PC-9 (cell line): ENCODE data around the gene PRF1. TPM values are rescaled to one million over a fixed set of nuclear protein-coding genes. Genes with fewer than 3 reads are reported as not detected.
"Not testable (repeated sequence)": the region's sequence is repeated elsewhere in the genome, so short reads cannot be mapped to it uniquely, and the experiment has no call there.

Experiments
- BruUV-seq: library from RNA; stranded (reverse); fragments of 400-500 nt; replicated peaks from 2 replicates; lab custom pipeline; 2021; lab: Mats Ljungman, UMichigan
- CTCF ChIA-PET: fragments of 300-600 bp; sonication (Branson Sonifier 250); formaldehyde crosslinking; loops from one replicate; lab custom pipeline; 2022; ENCODE audit warnings: antibody characterized with exemption; lab: Charles Lee
- POLR2A ChIA-PET: fragments of 300-600 bp; sonication (Branson Sonifier 250); formaldehyde crosslinking; loops from one replicate; lab custom pipeline; 2022; ENCODE audit warnings: antibody characterized with exemption; ENCODE audit not compliant: unreplicated experiment; lab: Charles Lee
- DNase-seq, 2 experiments: peaks; one replicate each; pipeline versions ENCODE4 v3.0.0 to v3.0.0-alpha.2; 2015 to 2022; ENCODE audit warnings: mixed read lengths in 1 of 2
- H2AFZ ChIP-seq: fragments of 200-600 bp; sonication (generic); 2 replicates; pipeline ENCODE4 v1.8.1; 2017; ENCODE audit warnings: antibody characterized with exemption
- H3F3A ChIP-seq: fragments of 200-600 bp; sonication (generic); 2 replicates; pipeline ENCODE4 v1.8.1; 2017; ENCODE audit warnings: antibody characterized with exemption, mild to moderate bottlenecking, low read depth; ENCODE audit not compliant: insufficient read depth
- H3K27ac ChIP-seq: fragments of 200-600 bp; sonication (generic); 2 replicates; pipeline ENCODE4 v1.6.1; 2016; ENCODE audit warnings: mixed run types
- H3K27me3 ChIP-seq: fragments of 200-600 bp; sonication (generic); 2 replicates; pipeline ENCODE4 v1.6.1; 2016; ENCODE audit warnings: low read depth, mixed run types; ENCODE audit not compliant: insufficient read depth
- H3K36me3 ChIP-seq: fragments of 200-600 bp; sonication (generic); 2 replicates; pipeline ENCODE4 v1.6.1; 2016; ENCODE audit warnings: low read depth, mixed run types
- H3K4me1 ChIP-seq: fragments of 200-600 bp; sonication (generic); replicated peaks from 2 replicates; pipeline ENCODE4 v1.6.1; 2016; ENCODE audit warnings: mixed run types; ENCODE audit not compliant: insufficient read depth
- H3K4me2 ChIP-seq: fragments of 200-600 bp; sonication (generic); 2 replicates; pipeline ENCODE4 v1.6.1; 2017; ENCODE audit warnings: mixed run types
- H3K4me3 ChIP-seq: fragments of 200-600 bp; sonication (generic); 2 replicates; pipeline ENCODE4 v1.6.1; 2016; ENCODE audit warnings: mixed run types
- H3K79me2 ChIP-seq: fragments of 200-600 bp; sonication (generic); 2 replicates; pipeline ENCODE4 v1.6.1; 2017; ENCODE audit warnings: low read depth, mixed run types
- H3K9me2 ChIP-seq: fragments of 200-600 bp; sonication (generic); 2 replicates; pipeline ENCODE4 v1.8.1; 2017; ENCODE audit warnings: mild to moderate bottlenecking; ENCODE audit not compliant: insufficient read depth
- H3K9me3 ChIP-seq: fragments of 200-600 bp; sonication (generic); 2 replicates; pipeline ENCODE4 v1.8.1; 2016; ENCODE audit warnings: low read depth; ENCODE audit not compliant: insufficient read depth
- H4K20me1 ChIP-seq: fragments of 200-600 bp; sonication (generic); 2 replicates; pipeline ENCODE4 v1.8.1; 2017; ENCODE audit not compliant: insufficient read depth
- CTCF ChIP-seq: fragments of 200-600 bp; sonication (generic); conservative IDR thresholded peaks from 2 replicates; pipeline ENCODE4 v1.6.1; 2017; ENCODE audit warnings: mixed run types, antibody characterized with exemption, mild to moderate bottlenecking, moderate library complexity
- EZH2 ChIP-seq: fragments of 200-600 bp; sonication (generic); IDR thresholded peaks from 2 replicates; pipeline ENCODE4 v1.8.0; 2017; ENCODE audit warnings: antibody characterized with exemption, low read depth
- intact Hi-C: fragments of 100-400 bp; cut with micrococcal nuclease; formaldehyde crosslinking; loops from one replicate; pipeline ENCODE4 v1.10.0; 2022; ENCODE audit not compliant: unreplicated experiment
- total RNA-seq: library from RNA; stranded (reverse); gene quantifications from 2 replicates; pipeline ENCODE4 v1.2.3, GENCODE V29; 2021

Gene PRF1
- total RNA-seq, 1 experiment from 2014 or later, result not detected

- Histone ChIP-seq H3K9me2 (no peaks in the 10 kb centered on the region), H3K27me3 (no peaks in the 10 kb centered on the region), H3K79me2 (no peaks in the 10 kb centered on the region), H3K4me1 (peaks cover 15% of the 10 kb centered on the region), H3K4me3 (no peak overlapping the region), H3K4me2 (no peak overlapping the region), H3F3A (no peaks in the 10 kb centered on the region), H3K9me3 (peaks cover 7% of the 10 kb centered on the region), H4K20me1 (no peaks in the 10 kb centered on the region), H2AFZ (no peak overlapping the region), H3K36me3 (no peaks in the 10 kb centered on the region), H3K27ac (0 out of 2 replicates have a peak overlapping the region, but pooled peaks have one; percentile 32)
- POLR2A ChIA-PET, result no interaction called here
- CTCF ChIA-PET, result interaction anchor here (0.7 kb wide), 1 partner anchor 12 kb away, joined by 4 read pairs; no protein-coding TSS in a partner anchor
- no peak for DNase-seq
- TF ChIP-seq EZH2 (no peak), CTCF (no peak)
- no TSS peak for BruUV-seq
- intact Hi-C loops, result no loop called here
Measured at GRCh38 chr10:70634011-70634410, 31.5 kb upstream of the PRF1 start.

- DNase-seq, CTCF ChIA-PET, H3F3A ChIP-seq, H3K36me3 ChIP-seq, BruUV-seq, H3K4me2 ChIP-seq, H4K20me1 ChIP-seq, H3K27me3 ChIP-seq, H3K9me2 ChIP-seq, H3K27ac ChIP-seq, intact Hi-C loops, H2AFZ ChIP-seq, H3K4me3 ChIP-seq, H3K9me3 ChIP-seq, POLR2A ChIA-PET, H3K79me2 ChIP-seq: not testable (repeated sequence)
- H3K4me1 ChIP-seq, result peaks cover 15% of the 10 kb centered on the region
Measured at GRCh38 chr10:70631735-70632134, 29.2 kb upstream of the PRF1 start.

GRCh38 chr10:70629338-70629737 is 26.8 kb upstream of the PRF1 start:
- no peaks in the 10 kb centered on the region for H4K20me1 ChIP-seq
- H3K9me2 ChIP-seq, result no peaks in the 10 kb centered on the region
- H3K27ac ChIP-seq, result no peak overlapping the region
- no peak for DNase-seq
- no peaks in the 10 kb centered on the region for H3K36me3 ChIP-seq
- no TSS peak for BruUV-seq
- no peak for TF ChIP-seq CTCF
- TF ChIP-seq EZH2, result no peak
- ChIA-PET POLR2A (no interaction called here), CTCF (interaction anchor here (0.5 kb wide), 1 partner anchor 10 kb away, joined by 11 read pairs; no protein-coding TSS in a partner anchor)
- intact Hi-C loops, result no loop called here
- H3K4me1 ChIP-seq, result peaks cover 7% of the 10 kb centered on the region
- no peak overlapping the region for H3K4me2 ChIP-seq
- no peaks in the 10 kb centered on the region for H3K79me2 ChIP-seq
- H3F3A ChIP-seq, result no peaks in the 10 kb centered on the region
- no peak overlapping the region for H2AFZ ChIP-seq
- no peaks in the 10 kb centered on the region for H3K27me3 ChIP-seq
- H3K9me3 ChIP-seq, result peaks cover 7% of the 10 kb centered on the region
- H3K4me3 ChIP-seq, result no peak overlapping the region

DNA sequence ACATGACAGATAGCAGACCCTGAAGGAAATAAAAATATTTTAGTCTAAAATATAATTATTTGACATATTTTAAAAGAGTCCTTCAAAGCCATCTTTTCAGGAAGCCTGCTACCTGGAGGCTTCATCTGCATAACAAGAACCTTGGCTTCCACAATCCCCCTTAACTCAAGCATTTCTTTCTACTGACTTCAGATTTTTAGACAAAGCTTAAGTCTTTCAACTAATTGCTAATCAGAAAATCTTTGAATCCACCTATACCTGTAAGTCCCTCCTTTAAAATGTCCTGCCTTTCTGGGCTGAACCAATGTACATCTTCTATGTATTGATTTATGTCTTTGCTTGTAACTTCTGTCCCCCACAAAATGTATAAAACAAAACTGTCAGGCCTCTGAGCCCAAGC is 23.5 kb upstream of the PRF1 start:
- H3K27ac ChIP-seq, result no peak overlapping the region
- no peaks in the 10 kb centered on the region for H3K36me3 ChIP-seq
- H3K4me2 ChIP-seq, result no peak overlapping the region
- no peak for DNase-seq
- BruUV-seq, result no TSS peak
- CTCF ChIA-PET, result interaction anchor here (0.6 kb wide), 1 partner anchor 93 kb away, joined by 3 read pairs; no protein-coding TSS in a partner anchor
- no peaks in the 10 kb centered on the region for H3K4me1 ChIP-seq
- H3K27me3 ChIP-seq, result no peaks in the 10 kb centered on the region
- H4K20me1 ChIP-seq, result no peaks in the 10 kb centered on the region
- TF ChIP-seq EZH2, result no peak
- TF ChIP-seq CTCF, result no peak
- peaks cover 7% of the 10 kb centered on the region for H3K9me3 ChIP-seq
- POLR2A ChIA-PET, result no interaction called here
- no peak overlapping the region for H3K4me3 ChIP-seq
- no peaks in the 10 kb centered on the region for H3F3A ChIP-seq
- intact Hi-C loops, result no loop called here
- H2AFZ ChIP-seq, result no peak overlapping the region
- no peaks in the 10 kb centered on the region for H3K9me2 ChIP-seq
- H3K79me2 ChIP-seq, result no peaks in the 10 kb centered on the region
